H9 (cell line): Measurements from ENCODE around the gene EIF3F. TPM values are rescaled to one million over a fixed set of nuclear protein-coding genes. Genes with fewer than 3 reads are reported as not detected.

Experiments used
- DNase-seq: peaks from one replicate; pipeline ENCODE4 v3.0.0-alpha.2; 2017
- H2AFZ ChIP-seq: one replicate; pipeline ENCODE4 v1.6.1; 2013; ENCODE audit warnings: mild to moderate bottlenecking, low read length, control low read depth, moderate library complexity
- H2AK5ac ChIP-seq: 2 replicates; pipeline ENCODE4 v1.6.1; 2013; ENCODE audit warnings: low read length, control low read depth, mixed read lengths; ENCODE audit not compliant: insufficient read length
- H2BK120ac ChIP-seq: one replicate; pipeline ENCODE4 v1.6.1; 2013; ENCODE audit warnings: low read depth, mild to moderate bottlenecking, low read length, control low read depth, inconsistent platforms; ENCODE audit not compliant: poor library complexity, severe bottlenecking
- H2BK12ac ChIP-seq: 2 replicates; pipeline ENCODE4 v1.6.1; 2013; ENCODE audit warnings: low read length, control low read depth, mixed read lengths, low read depth; ENCODE audit not compliant: insufficient read length
- H2BK15ac ChIP-seq: 2 replicates; pipeline ENCODE4 v1.6.1; 2013; ENCODE audit warnings: low read depth, low read length, control low read depth
- H2BK20ac ChIP-seq: one replicate; pipeline ENCODE4 v1.6.1; 2013; ENCODE audit warnings: low read depth, mild to moderate bottlenecking, low read length, control low read depth, inconsistent platforms; ENCODE audit not compliant: poor library complexity, severe bottlenecking
- H2BK5ac ChIP-seq: 2 replicates; pipeline ENCODE4 v1.6.1; 2013; ENCODE audit warnings: low read length, control low read depth, mixed read lengths; ENCODE audit not compliant: insufficient read length
- H3K14ac ChIP-seq: 2 replicates; pipeline ENCODE4 v1.6.1; 2013; ENCODE audit warnings: low read length, control low read depth; ENCODE audit not compliant: insufficient read depth
- H3K18ac ChIP-seq: 2 replicates; pipeline ENCODE4 v1.6.1; 2013; ENCODE audit warnings: low read depth, mild to moderate bottlenecking, mixed read lengths, low read length, control low read depth; ENCODE audit not compliant: insufficient read length
- H3K23ac ChIP-seq: 2 replicates; pipeline ENCODE4 v1.6.1; 2013; ENCODE audit warnings: low read length, control low read depth, mixed read lengths, low read depth; ENCODE audit not compliant: insufficient read length
- H3K23me2 ChIP-seq: 2 replicates; pipeline ENCODE4 v1.6.1; 2013; ENCODE audit warnings: low read depth, mild to moderate bottlenecking, mixed read lengths, low read length, control low read depth; ENCODE audit not compliant: insufficient read length, poor library complexity, severe bottlenecking
- H3K27ac ChIP-seq: 2 replicates; pipeline ENCODE4 v1.5.1; 2013; ENCODE audit warnings: low read length, control low read depth, mixed read lengths, low read depth; ENCODE audit not compliant: insufficient read length
- H3K27me3 ChIP-seq: 2 replicates; pipeline ENCODE4 v1.6.1; 2013; ENCODE audit warnings: low read length, control low read depth, inconsistent platforms; ENCODE audit not compliant: insufficient read depth
- H3K4ac ChIP-seq: 2 replicates; pipeline ENCODE4 v1.6.1; 2013; ENCODE audit warnings: low read depth, mild to moderate bottlenecking, control low read depth, inconsistent platforms, low read length, moderate library complexity
- H3K4me1 ChIP-seq: 2 replicates; pipeline ENCODE4 v1.6.1; 2013; ENCODE audit warnings: low read length, control low read depth, inconsistent platforms; ENCODE audit not compliant: insufficient read depth
- H3K4me2 ChIP-seq: 2 replicates; pipeline ENCODE4 v1.6.1; 2013; ENCODE audit warnings: low read length, control low read depth, mixed read lengths; ENCODE audit not compliant: insufficient read length, insufficient read depth
- H3K56ac ChIP-seq: 2 replicates; pipeline ENCODE4 v1.6.1; 2013; ENCODE audit warnings: low read depth, mild to moderate bottlenecking, mixed read lengths, low read length, control low read depth; ENCODE audit not compliant: insufficient read length
- H3K79me1 ChIP-seq: 2 replicates; pipeline ENCODE4 v1.6.1; 2013; ENCODE audit warnings: low read depth, mild to moderate bottlenecking, moderate library complexity, low read length, control low read depth, inconsistent platforms; ENCODE audit not compliant: insufficient read depth, poor library complexity, severe bottlenecking
- H3K79me2 ChIP-seq: 2 replicates; pipeline ENCODE4 v1.6.1; 2013; ENCODE audit warnings: low read length, control low read depth, inconsistent platforms; ENCODE audit not compliant: insufficient read depth
- H3K9ac ChIP-seq: 2 replicates; pipeline ENCODE4 v1.6.1; 2013; ENCODE audit warnings: low read length, control low read depth, mixed read lengths; ENCODE audit not compliant: insufficient read length; ENCODE audit errors: extremely low read depth
- H3K9me3 ChIP-seq: one replicate; pipeline ENCODE4 v1.6.1; 2013; ENCODE audit warnings: low read depth, low read length, inconsistent platforms; ENCODE audit not compliant: control insufficient read depth
- H3T11ph ChIP-seq: one replicate; pipeline ENCODE4 v1.6.1; 2013; ENCODE audit warnings: mild to moderate bottlenecking, low read length, control low read depth, inconsistent platforms
- H4K20me1 ChIP-seq: one replicate; pipeline ENCODE4 v1.6.1; 2013; ENCODE audit not compliant: control insufficient read depth, insufficient read length, insufficient read depth
- H4K5ac ChIP-seq: 2 replicates; pipeline ENCODE4 v1.6.1; 2013; ENCODE audit warnings: low read depth, mild to moderate bottlenecking, mixed read lengths, low read length, control low read depth; ENCODE audit not compliant: insufficient read length
- H4K8ac ChIP-seq: replicated peaks from 2 replicates; pipeline ENCODE4 v1.6.1; 2013; ENCODE audit warnings: low read length, control low read depth, mixed read lengths, low read depth; ENCODE audit not compliant: insufficient read length
- H4K91ac ChIP-seq: 2 replicates; pipeline ENCODE4 v1.6.1; 2013; ENCODE audit warnings: low read depth, mild to moderate bottlenecking, moderate library complexity, mixed read lengths, low read length, control low read depth; ENCODE audit not compliant: insufficient read length
- H3K27ac Mint-ChIP-seq, 3 experiments: 2 replicates in 2 of 3; 3 replicates in 1 of 3; pipeline ENCODE4 v1.8.0; 2020 to 2021; ENCODE audit warnings: mixed read lengths in 3 of 3, mild to moderate bottlenecking in 1 of 3, moderate library complexity in 1 of 3
- H3K27me3 Mint-ChIP-seq: 2 replicates; pipeline ENCODE4 v1.8.0; 2021; ENCODE audit warnings: low read depth, mild to moderate bottlenecking, moderate library complexity, mixed read lengths
- H3K36me3 Mint-ChIP-seq, 3 experiments: 2 replicates in 2 of 3; 3 replicates in 1 of 3; pipeline ENCODE4 v1.8.0; 2020 to 2021; ENCODE audit warnings: low read depth in 3 of 3, mixed read lengths in 3 of 3; ENCODE audit not compliant: insufficient read depth in 1 of 3
- H3K4me1 Mint-ChIP-seq, 2 experiments: 2 replicates each; pipeline ENCODE4 v1.8.0; 2020; ENCODE audit warnings: mixed read lengths in 2 of 2
- H3K4me3 Mint-ChIP-seq, 2 experiments: 2 replicates in 1 of 2; 3 replicates in 1 of 2; pipeline ENCODE4 v1.8.0; 2020 to 2021; ENCODE audit warnings: mild to moderate bottlenecking in 2 of 2, mixed read lengths in 2 of 2, moderate library complexity in 1 of 2
- H3K9me3 Mint-ChIP-seq, 2 experiments: 2 replicates in 1 of 2; 3 replicates in 1 of 2; pipeline ENCODE4 v1.8.0; 2020; ENCODE audit warnings: mild to moderate bottlenecking in 2 of 2, mixed read lengths in 2 of 2, moderate library complexity in 1 of 2
- WGBS: extraction: QIAGEN DNeasy Blood & Tissue Kit; methylation state at CpG from one replicate; pipeline ENCODE4 v1.1.7; 2013; ENCODE audit warnings: missing lambda C conversion rate, low lambda C conversion rate, mixed read lengths; ENCODE audit not compliant: insufficient read length; ENCODE audit errors: extremely low coverage; 5-methylcytosine and 5-hydroxymethylcytosine counted together
- total RNA-seq: library from RNA; stranded (reverse); gene quantifications from 2 replicates; pipeline ENCODE4 v1.2.1, GENCODE V29; 2021
- TF ChIP-seq, protein P1 (sequence below): fragments of 200-600 bp; sonication (generic); conservative IDR thresholded peaks from 3 replicates; pipeline ENCODE4 v1.8.0; 2021; ENCODE audit warnings: antibody characterized with exemption, mild to moderate bottlenecking

EIF3F gene
- total RNA-seq, 1 experiment from 2014 or later: 348 TPM

DNA sequence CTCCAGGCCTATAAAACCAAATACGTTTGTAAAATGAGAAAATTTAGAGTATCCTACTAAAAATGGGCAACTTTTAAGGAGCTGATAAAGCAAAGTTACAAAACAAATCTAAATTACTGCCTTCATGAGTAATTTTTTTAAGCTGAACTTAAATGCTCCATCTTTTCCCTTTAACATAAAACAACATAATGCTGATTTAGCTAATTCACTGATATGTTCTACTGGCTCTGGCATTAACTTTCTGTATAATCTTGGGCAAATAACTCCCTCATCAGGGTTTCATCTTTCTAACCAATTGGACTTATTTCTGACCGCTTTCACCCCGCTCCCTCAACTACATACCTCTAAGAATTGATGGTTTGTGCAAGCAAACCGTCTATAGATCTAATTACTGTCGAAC is 46.0 kb upstream of the EIF3F start:
- Mint-ChIP-seq H3K4me3 (no peak overlapping the region), H3K27ac (no peak overlapping the region), H3K36me3 (peaks cover 0 to 7% (median 0%) of the 10 kb centered on the region in 3 experiments; a peak in 1 of 7 replicates), H3K4me1 (no peaks in the 10 kb centered on the region), H3K9me3 (peaks cover 13 to 15% of the 10 kb centered on the region in 2 experiments), H3K27me3 (peaks cover 6% of the 10 kb centered on the region; the same call in 1 of the 2 replicates)
- H3K4me1 ChIP-seq: no peaks in the 10 kb centered on the region
- H3K23me2 ChIP-seq: no peaks in the 10 kb centered on the region
- H3K4me2 ChIP-seq: no peak overlapping the region
- no CpG with 5 or more reads among the region's 5 CpGs for WGBS
- no peaks in the 10 kb centered on the region for H4K20me1 ChIP-seq
- H3K79me1 ChIP-seq: no peaks in the 10 kb centered on the region
- TF ChIP-seq, protein P1, sequence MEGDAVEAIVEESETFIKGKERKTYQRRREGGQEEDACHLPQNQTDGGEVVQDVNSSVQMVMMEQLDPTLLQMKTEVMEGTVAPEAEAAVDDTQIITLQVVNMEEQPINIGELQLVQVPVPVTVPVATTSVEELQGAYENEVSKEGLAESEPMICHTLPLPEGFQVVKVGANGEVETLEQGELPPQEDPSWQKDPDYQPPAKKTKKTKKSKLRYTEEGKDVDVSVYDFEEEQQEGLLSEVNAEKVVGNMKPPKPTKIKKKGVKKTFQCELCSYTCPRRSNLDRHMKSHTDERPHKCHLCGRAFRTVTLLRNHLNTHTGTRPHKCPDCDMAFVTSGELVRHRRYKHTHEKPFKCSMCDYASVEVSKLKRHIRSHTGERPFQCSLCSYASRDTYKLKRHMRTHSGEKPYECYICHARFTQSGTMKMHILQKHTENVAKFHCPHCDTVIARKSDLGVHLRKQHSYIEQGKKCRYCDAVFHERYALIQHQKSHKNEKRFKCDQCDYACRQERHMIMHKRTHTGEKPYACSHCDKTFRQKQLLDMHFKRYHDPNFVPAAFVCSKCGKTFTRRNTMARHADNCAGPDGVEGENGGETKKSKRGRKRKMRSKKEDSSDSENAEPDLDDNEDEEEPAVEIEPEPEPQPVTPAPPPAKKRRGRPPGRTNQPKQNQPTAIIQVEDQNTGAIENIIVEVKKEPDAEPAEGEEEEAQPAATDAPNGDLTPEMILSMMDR: no peak
- no peak for DNase-seq
- no peaks in the 10 kb centered on the region for H3K27me3 ChIP-seq
- no peak overlapping the region for H2AFZ ChIP-seq
- no peak overlapping the region for H3K23ac ChIP-seq
- no peak overlapping the region for H3T11ph ChIP-seq
- H4K91ac ChIP-seq: no peak overlapping the region
- no peaks in the 10 kb centered on the region for H3K9me3 ChIP-seq
- H4K5ac ChIP-seq: no peak overlapping the region
- no peak overlapping the region for H3K56ac ChIP-seq
- no peak overlapping the region for H4K8ac ChIP-seq
- H3K18ac ChIP-seq: no peak overlapping the region
- no peak overlapping the region for H2BK20ac ChIP-seq
- no peak overlapping the region for H2BK12ac ChIP-seq
- no peak overlapping the region for H3K27ac ChIP-seq
- no peak overlapping the region for H2BK120ac ChIP-seq
- H2BK15ac ChIP-seq: no peak overlapping the region
- no peak overlapping the region for H3K9ac ChIP-seq
- no peak overlapping the region for H2AK5ac ChIP-seq
- no peak overlapping the region for H3K14ac ChIP-seq
- H3K79me2 ChIP-seq: no peaks in the 10 kb centered on the region
- no peak overlapping the region for H3K4ac ChIP-seq
- H2BK5ac ChIP-seq: no peak overlapping the region
